Dedifferentiated amniotic fluid mesenchymal stem cell (primary cell): ENCODE measurements around the gene ARHGAP10.
A peak's percentile ranks its signal among the peaks of the same experiment; 100 is the strongest.
"Not testable (repeated sequence)": the region's sequence is repeated elsewhere in the genome, so short reads cannot be mapped to it uniquely, and the experiment has no call there.

Experiments
- DNase-seq: peaks from one replicate; pipeline ENCODE4 v3.0.0-alpha.2; 2016; ENCODE audit errors: extremely low spot score

Gene ARHGAP10

GRCh38 chr4:148062301-148062950 lies 330.5 kb downstream of the ARHGAP10 start:
- no peak for DNase-seq

DNA sequence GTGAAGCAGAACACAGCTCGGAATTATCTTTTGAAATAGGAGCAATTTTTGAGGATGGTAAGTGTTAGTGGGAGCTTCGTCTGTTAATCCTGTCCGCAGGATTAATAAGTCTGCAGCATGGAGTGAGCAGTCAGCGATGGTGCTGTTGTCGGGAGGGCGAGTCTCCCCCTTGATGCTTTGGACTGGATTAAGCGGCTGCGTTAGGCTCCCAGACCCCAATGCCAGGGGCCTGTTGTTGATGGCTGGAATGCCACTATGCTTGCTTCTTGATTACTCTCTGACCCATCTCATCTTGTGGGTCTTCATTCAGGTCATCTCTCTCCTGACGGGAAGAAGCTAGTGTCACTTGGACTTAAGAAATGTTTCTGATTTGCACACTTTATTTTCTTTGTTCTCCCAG lies 332.6 kb downstream of the ARHGAP10 start:
- no peak for DNase-seq

DNA sequence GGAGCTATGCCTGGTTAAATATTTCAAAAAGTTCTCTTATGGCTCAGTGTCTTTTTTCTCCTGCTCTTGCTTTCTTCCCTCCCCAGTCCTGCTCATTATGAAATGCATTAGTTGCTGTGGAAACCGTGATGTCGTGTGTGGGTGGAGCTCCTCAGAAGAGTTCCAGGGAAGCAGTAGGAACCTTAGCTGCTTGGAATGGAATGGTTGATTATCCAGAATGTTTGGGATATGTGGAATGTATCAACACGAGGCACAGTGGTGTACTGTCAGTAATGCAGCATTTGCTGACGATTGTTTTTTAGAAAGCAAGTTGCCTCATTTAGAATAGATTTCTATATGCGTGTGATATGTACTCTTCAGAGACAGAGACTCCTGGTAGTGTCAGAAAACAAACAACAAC lies 333.2 kb downstream of the ARHGAP10 start:
- DNase-seq = peak; percentile 91

DNA sequence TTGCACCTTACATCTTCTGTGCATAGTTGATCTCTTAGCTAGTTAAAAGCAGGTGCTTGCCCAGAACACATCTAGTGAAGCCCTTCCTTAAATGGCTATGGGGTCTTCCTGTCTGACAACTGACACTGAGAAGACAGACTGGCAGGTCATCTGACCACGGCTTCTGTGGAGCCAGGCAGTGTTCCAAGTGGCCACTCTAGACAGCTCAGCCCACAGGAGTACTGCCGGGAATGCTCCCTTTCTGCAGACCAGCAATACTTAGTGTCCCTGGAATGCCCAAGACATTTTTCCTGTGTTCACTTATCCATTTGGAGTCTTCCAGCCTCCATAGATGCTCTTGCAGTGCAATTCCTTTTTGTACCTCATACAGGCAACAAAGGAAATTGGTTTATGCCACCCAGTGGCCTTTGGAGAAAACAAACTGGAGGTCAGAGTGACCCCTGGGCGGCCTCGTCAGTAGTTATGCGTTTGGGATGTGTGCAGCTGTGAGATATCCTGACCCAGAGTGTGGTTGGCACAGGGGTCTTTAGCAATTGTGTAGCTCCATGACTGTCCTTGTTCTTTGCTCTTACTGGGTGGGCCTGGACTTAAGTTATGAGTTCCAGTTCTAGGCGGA lies 335.5 kb downstream of the ARHGAP10 start:
- no peak for DNase-seq

GRCh38 chr4:148068065-148068911 lies 336.4 kb downstream of the ARHGAP10 start:
- DNase-seq = no peak

DNA sequence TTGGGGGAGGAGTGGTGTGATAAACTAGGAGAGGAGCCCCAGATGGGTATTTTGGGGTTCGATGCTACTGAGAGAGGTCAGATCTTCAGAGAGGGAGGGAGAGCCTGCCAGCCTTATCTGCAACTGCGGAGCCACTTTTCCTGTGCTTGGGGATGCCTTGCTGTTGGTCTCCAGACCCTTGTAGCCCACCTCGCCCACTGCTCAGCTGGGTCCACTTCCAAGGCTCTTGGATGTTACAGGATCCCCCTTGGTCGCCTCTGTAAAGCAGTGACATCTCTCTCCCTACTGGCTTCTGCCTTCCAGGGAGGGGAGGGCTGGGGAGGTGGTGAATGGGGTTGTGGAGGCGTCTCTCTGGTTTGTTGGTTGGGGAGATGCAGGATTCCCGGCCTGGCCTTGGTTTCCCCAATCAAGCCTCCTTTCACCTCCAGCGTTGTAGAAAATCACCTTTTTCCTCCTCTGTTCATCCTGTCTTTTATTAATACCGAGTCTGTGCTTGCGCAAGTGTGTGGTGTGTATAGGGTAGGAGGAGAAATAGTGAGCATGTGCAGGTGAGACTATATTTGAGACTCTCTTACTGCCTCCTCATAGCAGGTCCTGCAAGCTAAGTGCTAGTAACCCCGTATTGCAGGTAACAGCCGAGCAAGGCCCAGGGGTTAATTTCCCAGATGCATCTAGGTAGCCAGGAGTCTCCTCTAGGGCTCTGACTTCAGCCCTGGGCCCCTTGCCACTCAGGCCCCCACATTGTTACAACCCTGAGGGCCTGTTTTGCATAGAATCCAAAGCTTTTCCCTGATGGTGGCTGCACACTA lies 337.4 kb downstream of the ARHGAP10 start:
- DNase-seq = no peak

DNA sequence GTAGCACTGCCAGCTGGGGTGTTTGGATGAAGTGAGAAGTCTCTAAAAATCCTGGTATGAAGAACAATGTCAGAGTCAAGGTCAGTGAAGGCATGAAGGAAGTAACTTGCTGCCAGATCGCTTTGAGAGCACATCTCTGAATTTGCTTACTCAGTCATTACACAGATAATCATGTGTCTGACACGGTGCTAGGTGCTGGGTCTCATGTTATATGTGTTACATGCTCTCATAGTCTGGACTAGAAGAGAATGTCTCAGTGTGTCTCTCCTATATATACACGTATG lies 337.9 kb downstream of the ARHGAP10 start:
- no peak for DNase-seq

- no peak for DNase-seq
These were observed 339.1 kb downstream of the ARHGAP10 start for GRCh38 chr4:148071009-148071408.

GRCh38 chr4:148072789-148073188 lies 340.9 kb downstream of the ARHGAP10 start:
- no peak for DNase-seq

GRCh38 chr4:148073349-148073748 lies 341.5 kb downstream of the ARHGAP10 start:
- no peak for DNase-seq

- DNase-seq = no peak
These were observed 342.6 kb downstream of the ARHGAP10 start for GRCh38 chr4:148074462-148074861.

- DNase-seq = no peak
These were observed 343.6 kb downstream of the ARHGAP10 start for GRCh38 chr4:148075438-148075837.

- DNase-seq = no peak
These were observed 345.1 kb downstream of the ARHGAP10 start for GRCh38 chr4:148076964-148077363.

GRCh38 chr4:148077581-148077980 lies 345.7 kb downstream of the ARHGAP10 start:
- no peak for DNase-seq

DNA sequence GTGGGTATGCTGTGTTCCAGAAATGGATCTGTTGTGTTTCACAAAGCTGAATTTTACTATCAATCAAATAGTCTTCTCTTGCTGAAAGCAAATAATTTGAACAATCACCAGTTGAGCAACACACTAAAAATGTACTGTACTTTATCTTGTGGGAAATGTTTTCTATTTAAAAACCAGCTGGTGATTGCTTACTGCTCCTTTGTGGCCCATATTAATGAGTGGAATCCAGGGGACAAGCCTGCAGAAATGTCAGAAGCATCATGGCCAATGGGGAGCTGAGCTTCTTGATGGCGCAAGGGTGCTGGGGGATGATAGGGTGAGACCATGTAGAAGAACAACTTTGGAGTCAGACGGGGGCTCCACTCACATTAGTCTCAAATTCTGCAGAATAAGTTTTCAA lies 346.2 kb downstream of the ARHGAP10 start:
- no peak for DNase-seq

DNA sequence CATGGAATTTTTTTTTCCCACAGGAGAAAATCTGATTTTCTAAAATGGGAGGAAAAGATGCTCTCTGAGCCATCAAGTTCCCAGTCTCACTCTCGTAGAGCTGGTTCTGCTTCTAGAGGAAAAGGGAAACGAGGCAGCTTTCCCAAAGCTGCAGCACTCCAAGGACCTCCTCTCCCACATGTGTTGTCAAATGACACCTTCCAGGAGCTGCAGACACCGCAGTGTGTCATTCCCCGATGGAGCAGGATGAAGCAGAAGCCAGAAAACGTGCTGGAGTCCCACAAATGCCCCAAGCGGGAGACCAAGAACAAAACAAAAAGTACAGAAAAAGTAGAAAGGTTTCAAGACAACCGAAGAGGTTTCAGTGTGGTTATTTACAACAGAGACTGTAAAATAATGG lies 348.1 kb downstream of the ARHGAP10 start:
- no peak for DNase-seq

DNA sequence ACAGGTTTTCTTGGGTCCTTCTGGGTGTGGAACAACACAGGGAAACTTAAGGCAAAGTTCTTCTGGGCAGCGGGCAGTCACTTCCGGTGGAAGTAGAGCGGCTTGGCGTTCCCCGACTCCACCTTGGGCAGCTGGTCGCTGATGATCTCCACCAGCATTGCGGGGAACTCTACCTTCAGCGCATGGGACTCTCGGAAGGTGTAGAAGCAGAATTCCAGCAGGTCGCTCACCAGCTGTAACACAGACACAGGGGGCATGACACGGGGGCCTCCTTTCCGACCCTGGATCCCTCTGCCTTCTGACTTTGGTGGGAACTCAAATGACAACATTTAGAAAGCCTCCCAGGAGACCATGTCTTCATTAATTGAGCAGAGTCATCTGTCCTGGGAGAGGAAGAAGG lies 349.4 kb downstream of the ARHGAP10 start:
- DNase-seq = no peak

DNA sequence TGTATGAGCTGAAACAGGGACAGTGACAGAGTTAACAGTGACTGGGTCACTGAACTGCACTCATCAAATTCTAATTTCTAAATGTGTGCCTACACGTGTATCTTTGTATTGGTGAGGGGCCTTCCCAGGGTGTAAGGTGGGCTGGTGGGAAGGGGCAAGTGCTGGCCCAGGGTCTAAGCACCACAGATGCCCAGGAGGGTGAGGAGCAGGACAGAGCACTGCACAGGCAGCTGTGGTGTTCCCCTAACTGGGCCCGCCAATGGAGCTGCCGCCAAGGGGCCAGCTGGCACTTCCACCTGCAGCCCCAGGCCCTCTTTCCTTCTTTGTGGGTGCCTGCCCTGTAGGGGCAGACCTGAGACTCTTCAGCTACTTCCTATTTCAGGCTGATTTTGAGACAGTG lies 349.9 kb downstream of the ARHGAP10 start:
- no peak for DNase-seq

- DNase-seq = not testable (repeated sequence)
These were observed 351.2 kb downstream of the ARHGAP10 start for GRCh38 chr4:148083073-148083472.

DNA sequence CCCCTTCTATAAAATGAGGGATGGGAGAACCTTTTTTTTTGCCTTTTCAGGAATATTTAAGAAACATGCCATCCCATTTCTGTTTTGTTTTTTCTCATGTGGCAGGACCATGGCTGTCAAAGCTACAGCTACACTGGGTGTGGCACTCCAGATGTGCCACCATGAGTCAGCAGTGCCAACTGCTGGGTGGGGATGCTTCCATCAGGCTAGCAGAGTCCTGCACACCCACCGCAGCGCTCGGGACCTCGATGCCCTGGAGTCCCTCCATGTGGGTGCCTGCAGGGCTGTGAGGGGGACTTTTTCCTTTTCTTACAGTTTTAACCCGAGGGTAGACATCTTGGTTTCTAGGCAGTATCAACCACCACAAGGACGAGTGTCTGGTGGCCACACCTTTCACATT lies 357.7 kb downstream of the ARHGAP10 start:
- no peak for DNase-seq

DNA sequence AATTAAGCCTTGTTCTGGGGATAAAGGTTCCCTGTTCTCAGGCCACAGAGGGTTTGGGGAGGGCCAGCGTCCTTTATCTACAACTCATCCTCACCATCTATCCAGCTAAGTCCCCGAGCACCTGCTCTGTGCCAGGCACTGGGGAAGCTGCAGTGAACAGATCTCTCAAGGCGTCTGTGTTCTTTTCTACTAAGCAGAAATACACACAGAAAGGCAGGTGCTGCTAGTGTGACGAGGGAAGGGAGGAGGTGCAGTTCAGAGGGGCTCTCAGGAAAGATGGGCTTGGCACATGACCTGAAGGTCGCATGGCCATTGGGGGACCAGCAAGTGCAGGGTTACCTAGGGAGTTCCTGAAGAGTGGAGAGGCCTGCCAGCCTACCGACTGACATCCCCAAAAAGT lies 358.1 kb downstream of the ARHGAP10 start:
- DNase-seq = no peak
